ENCODE results near the gene MAGI1.

- TF ChIP-seq POLR2AphosphoS5 (IDR thresholded peaks at IDR 0.05; ENCODE audit: low read depth): no peak
- TF ChIP-seq REST (IDR thresholded peaks at IDR 0.05; ENCODE audit: insufficient replicate concordance, low read depth): no peak
- no peak for TF ChIP-seq CTCF (IDR thresholded peaks at IDR 0.05; ENCODE audit: insufficient read depth, low read length)
These were observed 476.3 kb downstream of the MAGI1 start for GRCh38 chr3:65562447-65562846.

All from HL-60 (cell line).